ENCODE data around the gene WSB1.
"Not testable (repeated sequence)": the region's sequence is repeated elsewhere in the genome, so short reads cannot be mapped to it uniquely, and the experiment has no call there.

Gene WSB1, protein sequence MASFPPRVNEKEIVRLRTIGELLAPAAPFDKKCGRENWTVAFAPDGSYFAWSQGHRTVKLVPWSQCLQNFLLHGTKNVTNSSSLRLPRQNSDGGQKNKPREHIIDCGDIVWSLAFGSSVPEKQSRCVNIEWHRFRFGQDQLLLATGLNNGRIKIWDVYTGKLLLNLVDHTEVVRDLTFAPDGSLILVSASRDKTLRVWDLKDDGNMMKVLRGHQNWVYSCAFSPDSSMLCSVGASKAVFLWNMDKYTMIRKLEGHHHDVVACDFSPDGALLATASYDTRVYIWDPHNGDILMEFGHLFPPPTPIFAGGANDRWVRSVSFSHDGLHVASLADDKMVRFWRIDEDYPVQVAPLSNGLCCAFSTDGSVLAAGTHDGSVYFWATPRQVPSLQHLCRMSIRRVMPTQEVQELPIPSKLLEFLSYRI

DNA sequence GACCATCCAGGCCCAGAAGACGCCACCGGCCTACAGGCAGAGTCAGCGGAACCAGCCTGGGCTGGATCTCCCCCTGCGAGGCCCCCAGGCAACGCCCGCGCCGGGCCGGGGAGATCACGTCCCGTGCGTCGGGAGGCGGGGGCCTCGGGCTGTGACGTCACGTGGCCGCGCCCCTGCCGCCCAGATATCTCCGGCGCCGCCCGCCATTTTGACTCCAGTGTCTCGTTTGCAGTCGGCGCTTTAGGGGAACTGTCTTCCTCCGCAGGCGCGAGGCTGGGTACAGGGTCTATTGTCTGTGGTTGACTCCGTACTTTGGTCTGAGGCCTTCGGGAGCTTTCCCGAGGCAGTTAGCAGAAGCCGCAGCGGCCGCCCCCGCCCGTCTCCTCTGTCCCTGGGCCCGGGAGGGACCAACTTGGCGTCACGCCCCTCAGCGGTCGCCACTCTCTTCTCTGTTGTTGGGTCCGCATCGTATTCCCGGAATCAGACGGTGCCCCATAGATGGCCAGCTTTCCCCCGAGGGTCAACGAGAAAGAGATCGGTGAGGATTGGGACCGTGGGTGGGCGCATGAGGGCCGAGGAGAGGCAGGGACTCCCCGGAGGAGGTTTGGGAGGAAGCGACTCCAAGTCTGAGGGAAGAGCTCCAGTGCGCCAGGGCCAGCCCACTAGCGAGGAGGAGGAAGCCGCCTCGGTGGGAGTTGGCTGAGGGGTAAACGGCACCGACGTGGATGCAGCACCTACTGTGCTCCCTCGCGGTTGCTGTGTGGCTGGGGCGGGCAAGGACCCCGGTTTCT is at the start of gene WSB1:
Gene WSB1 (plus strand): TSS at position 217 of the 791 bp plus-strand sequence. CDS start 282 bp downstream, at position 499.
- FAIRE-seq: no peak

DNA sequence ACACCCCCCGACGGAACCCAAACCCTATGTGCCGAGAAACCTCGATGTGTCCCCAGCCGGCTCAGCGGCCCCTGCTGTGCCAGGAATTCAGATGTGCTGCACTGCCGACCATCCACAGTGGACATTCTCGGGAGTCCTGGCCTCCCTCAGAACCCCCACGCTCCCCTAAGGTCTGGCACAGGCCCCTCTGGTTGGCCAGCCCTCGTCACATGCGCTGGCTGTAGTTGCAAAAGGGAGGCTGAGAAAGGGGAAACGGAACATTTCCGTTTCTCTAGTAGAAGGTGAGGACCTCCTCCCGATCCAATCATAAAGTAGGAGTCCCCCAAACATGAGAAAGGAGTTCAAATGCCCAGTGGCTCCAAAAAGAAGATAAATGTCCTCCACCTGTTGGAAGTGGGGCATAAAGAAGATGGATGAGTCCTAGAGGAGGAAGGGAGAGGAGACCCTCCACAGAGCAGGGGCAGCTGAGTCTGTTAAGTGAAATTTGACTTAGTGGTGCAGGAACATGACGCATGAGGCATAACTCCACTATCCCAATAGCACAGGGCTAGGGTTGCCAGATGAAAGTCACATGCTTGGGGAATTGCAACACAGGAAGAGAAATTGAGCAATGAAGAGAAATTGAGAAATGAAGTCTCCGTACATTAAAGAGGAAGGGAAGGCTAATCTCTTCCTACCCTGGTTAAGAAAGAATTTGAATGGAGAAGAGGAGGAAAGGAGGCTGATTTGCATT is 49.3 kb upstream of the WSB1 start:
- FAIRE-seq: no peak

DNA sequence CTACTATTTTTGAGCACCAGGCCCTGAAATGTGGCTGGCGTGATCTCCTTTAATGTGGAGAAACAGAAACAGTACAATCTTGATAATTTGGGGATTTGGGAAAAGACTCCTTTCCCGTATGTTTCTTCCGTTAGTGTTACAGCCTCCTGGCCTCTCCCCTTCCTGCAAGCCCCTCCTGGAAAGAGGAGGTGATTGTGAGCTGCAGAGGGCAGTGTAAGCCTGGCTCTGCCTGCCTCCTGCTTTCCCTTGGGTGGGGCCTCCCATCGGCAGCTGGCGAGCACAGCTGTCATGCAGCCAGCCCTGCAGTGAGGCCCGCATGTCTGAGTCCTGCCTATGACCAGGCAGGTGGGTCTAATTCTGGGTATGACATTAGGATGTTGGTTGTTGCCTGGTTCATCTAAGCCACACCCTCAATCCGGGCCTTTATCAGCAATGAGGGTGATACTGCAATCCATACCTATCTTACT is 48.7 kb upstream of the WSB1 start:
- no peak for FAIRE-seq

DNA sequence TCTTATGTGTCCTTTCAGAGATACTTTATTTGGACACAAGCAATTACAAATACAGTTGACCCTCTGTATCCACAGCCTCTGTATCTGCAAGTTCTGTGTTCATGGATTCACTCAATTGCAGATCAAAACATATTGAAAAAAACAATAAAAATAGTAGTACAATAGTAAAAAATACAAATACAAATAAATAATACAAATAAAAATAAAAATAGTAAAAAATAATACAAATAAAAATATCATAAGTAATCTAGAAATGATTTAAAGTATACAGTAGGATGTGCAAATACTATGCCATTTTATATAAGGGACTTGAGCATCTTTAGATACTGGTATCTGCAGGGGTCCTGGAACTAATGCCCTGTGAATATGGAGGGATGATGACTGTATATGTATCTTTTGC is 47.4 kb upstream of the WSB1 start:
- peak; percentile 43 for FAIRE-seq

DNA sequence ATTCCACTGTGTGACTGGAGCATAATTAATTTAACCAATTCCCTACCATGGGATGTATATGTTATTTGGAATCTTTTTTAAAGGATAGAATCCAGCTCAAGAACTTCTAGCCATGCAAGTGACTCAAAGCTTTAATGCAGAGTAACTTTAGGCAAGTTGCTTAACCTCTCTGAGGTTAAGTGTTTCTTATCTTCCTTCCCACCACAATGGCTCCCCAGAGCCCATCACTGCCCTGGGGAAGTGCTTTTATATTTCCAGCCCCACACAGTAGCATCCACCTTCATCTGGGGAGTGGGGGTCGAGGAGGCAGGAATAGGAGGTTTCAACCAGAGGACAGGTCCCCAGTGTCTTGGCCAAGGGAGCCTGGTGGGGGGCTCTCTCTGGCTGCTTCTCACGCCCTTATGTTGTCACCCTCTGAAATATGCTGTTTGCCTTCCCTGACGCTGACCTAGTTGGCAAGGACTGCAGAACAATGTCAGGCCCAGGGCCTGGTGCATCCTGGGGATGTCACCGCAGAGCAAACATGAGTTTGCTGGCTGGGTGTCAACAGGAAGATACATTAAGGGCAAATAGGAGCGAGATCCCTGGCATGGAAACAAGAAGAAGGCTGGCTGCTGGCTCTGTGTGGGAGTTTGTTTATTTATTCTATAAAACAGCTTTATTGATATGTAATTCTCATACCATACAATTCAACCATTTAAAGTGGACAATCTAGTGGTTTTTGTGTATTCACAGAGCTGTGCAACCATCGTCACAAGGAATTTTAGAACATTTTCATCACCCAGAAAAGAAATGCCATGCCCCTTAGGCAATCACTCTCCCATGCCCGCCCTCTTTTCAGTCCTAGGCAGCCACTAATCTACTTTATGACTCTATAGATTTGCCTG is 46.6 kb upstream of the WSB1 start:
- FAIRE-seq: no peak

DNA sequence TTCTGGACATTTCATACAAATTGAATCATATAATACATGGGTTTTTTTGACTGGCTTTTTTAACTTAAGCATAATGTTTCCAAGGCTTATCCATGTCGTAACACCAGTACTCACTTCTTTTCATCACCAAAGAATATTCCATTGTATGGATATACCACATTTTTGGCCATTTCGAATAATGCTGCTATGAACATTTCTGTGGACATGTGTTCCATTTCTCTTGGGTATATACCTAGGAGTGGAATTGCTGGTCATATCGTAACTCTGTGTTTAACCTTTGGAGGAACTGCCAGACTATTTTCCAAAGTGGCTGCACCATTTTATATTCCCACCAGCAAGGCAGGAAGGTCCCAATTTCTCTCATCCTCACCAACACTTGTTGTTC is 46.0 kb upstream of the WSB1 start:
- FAIRE-seq: no peak

DNA sequence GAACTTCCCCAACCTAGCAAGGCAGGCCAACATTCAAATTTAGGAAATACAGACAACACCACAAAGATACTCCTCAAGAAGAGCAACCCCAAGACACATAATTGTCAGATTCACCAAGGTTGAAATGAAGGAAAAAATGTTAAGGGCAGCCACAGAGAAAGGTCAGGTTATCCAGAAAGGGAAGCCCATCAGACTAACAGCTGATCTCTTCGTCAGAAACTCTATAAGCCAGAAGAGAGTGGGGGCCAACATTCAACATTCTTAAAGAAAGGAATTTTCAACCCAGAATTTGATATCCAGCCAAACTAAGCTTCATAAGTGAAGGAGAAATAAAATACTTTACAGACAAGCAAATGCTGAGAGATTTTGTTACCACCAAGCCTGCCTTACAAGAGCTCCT is 43.1 kb upstream of the WSB1 start:
- FAIRE-seq: not testable (repeated sequence)

DNA sequence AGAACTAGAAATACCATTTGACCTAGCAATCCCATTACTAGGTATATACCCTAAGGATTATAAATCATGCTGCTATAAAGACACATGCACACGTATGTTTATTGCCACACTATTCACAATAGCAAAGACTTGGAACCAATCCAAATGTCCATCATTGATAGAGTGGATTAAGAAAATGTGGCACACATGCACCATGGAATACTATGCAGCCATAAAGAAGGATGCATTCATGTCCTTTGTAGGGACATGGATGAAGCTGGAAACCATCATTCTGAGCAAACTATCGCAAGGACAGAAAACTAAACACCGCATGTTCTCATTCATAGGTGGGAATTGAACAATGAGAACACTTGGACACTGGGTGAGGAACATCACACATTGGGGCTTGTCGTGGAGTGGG is 39.1 kb upstream of the WSB1 start:
- FAIRE-seq: not testable (repeated sequence)

DNA sequence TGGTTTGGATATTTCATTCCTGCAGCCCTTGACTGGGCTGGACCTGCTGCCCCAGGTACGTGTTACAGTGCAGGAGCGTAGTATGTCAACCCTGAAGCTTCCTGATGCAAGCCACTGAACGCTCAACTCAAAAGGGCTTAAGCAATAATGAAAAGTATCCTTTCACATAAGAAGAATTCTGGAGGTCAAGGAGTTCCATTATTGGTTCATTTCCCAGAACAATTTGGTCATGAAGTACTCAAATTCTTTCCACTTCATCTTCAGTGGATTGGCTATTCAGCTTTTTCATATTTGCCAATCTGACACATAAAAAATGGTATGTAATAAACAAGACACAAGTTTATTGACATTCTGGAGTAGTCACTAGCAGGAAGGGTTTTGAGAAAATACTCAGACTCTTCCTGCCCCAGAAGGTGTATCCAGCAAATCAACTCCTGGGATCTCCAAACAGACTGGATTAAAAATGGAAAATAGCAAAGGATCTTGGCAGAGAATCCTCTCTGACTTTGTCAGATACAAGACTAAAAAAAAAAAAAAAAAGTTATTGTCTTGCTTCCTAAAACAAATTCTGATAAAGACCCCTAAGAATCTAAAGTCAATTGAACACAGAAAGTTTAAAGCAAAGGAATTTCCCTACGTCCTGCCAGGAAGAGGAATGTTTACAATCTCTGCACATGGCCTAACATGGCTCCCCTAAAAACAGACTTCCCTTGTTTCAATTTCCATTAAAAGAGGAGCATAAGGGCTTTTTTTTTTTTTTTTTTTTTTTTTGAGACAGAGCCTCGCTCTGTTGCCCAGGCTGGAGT is 37.5 kb upstream of the WSB1 start:
- no peak for FAIRE-seq

DNA sequence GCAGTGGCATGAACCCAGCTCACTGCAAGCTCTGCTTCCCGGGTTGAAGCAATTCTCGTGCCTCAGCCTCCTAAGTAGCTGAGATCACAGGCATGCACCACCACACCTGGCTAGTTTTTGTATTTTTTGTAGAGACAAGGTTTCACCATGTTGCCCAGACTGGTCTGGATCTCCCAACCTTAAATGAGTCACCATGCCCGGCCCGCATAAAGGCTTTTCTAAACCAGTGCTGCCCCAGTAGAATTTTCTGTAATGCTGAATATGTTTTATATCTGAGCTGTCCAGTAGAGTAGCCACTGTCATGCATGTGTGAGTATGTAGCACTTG is 36.9 kb upstream of the WSB1 start:
- FAIRE-seq: no peak

DNA sequence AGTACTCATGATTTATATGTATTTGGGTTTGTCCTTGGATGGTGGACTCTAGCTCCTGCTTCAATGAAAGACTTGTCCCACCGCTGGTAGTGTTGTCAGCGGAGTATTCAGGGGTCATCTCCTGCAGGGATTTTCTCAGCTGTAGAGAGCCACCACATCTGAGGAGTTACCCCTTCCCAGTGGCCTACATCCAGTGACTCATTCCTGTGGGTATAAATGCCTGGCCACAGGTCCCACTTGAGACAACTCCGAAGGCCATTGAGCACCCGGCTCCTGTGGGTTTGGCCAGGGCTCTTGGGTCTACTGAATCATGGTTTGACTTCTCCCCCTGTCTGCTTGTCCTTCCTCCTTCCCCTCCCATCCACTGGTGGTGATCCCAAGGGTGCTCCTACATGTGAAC is 34.6 kb upstream of the WSB1 start:
- no peak for FAIRE-seq

DNA sequence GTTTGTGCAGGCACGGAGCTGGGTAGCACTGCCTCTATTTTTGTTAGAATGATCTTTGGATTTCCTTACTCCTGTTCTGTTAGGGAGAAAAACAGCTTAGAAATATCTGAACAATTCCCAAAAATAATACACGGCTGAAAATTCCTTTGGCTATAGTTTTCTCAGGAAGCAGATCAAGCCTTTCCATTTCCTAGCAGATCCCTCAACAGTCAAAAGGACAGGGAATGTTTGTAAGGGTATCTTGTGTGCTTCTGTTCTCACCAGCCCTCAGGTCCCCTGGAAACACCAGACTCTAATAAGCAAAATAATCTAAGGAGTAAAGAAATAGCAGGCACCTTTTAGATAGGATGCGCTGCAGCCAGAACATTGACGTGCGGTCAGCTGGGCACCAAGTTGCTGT is 30.5 kb upstream of the WSB1 start:
- FAIRE-seq: no peak

DNA sequence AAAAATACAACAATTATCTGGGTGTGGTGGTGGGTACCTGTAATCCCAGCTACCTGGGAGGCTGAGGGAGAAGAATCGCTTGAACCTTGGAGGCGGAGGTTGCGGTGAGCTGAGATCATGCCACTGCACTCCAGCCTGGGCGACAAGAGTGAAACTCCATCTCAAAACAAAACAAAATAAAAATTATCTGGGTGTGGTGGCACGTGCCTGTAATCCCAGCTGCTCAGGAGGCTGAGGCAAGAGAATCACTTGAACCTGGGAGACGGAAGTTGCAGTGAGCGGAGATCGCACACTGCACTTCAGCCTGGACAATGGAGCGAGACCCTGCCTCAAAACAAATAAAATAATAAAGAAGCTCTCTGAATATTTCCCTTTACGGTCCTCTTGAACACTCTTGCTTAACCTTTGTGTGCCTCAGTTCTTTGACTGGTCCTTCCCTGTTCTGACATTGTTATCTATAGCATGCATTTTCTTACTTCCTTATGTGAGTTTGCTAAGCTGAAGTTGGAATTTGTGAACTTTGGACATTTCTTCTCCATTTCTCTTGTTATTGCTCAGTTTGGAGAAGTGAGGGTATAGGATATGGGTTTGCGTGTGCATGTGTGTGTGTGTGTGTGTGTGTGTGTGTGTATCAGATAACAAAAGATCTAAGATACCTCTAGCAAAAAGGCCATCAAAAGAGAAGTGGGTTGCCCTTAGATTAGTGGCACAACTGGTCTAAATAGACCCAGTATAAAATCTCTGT is 29.7 kb upstream of the WSB1 start:
- FAIRE-seq: no peak

DNA sequence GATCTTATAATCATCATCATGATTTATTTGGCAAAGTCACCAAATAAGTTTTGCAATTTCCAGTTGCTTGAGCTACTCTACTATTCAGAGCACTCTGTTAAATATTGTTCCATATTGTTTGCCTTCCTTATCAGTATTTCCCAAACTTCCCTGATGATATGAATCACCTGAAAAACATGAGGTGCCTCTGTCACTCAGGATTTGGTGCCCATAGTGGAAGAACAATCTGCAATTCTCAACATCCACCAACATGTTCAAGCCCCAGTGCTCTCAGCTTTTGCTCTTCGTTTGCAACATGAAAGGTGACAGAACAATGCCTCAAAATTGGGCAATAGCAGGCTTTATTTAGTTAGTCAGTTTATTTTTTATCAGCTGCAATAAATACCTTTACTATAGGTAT is 28.6 kb upstream of the WSB1 start:
- FAIRE-seq: no peak

DNA sequence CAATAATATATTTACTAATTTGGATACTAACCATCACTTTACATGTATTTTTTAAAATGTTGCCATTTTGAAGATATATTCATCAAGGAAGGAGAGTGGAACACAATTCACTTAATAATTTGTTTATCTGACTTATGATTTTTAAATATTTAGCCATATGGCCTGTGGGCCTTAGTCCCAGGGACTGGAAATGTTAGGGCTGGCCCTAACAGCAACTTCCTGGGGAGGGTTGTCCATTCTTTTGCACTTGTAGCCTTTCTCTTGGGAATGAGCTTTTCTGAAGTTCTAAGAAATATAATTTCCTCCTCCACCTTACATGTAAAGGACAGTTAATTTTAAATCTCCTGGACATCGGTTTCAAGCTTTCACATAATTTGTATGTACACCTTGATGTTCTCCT is 27.7 kb upstream of the WSB1 start:
- no peak for FAIRE-seq

DNA sequence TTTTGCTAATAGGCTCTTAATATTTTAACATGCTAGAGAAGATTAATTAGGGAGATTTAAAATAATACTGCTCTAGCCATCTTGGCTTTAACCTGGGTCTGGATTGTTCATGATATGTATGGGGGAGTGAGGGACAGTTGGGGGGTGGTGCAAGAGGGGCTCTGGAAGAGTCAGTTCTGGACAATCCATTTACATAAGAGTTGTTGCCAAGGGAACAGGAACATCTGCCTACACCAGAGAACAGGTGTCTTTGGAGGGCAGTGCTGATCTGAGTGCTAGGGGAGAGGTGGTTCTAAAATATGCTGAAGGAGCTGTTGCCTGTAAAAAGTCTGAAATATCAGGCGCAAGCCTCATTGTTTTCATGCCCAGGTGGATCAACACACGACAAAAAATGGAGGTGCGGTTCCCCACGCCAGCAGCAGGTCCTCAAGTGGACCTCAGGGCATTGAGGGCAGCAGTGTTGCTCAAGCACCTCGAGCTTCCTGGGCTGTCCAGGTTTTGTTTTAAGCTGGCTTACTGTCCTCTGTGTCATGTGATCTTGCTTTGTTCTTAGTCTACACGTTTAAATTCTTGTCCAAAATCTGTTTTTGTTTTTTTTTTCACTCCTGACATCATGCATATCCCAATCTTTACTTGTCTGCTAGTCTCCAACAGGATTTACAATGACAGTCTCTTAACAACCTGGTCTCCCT is 25.4 kb upstream of the WSB1 start:
- no peak for FAIRE-seq

DNA sequence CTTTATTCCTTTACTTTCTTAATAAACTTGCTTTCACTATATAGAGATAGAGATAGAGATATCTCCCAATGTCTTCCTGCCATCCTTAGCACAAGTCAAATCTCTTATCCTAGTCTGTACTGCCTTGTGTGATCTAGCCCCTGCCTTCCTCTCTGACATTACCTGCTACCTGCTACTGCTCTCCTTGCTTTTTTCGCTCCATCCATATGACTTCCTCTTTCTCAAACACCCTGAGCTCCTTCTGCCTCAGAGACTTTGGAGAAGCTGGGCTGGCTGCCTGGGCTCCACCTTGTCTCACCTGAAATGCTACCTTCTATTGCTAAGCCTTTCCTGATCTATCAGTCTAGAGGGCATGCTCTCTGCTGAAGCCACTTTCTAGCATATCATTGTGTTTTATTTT is 24.7 kb upstream of the WSB1 start:
- no peak for FAIRE-seq

DNA sequence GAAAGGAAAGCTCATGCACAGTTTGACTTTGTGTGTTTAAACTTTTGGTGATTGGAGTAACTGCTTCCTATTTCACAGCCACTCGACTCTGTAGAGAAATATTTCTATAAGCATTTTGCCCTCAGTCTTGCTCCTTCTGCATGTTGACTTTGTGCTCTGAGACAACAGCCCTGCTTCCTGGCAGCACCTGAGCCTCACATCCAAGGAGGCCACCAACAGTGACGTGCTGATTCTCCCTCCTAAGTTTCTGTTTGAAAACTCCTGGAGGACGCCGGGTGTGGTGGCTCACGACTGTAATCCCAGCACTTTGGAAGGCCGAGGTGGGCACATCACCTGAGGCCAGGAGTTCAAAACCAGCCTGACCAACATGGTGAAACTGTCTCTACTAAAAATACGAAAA is 23.9 kb upstream of the WSB1 start:
- no peak for FAIRE-seq

DNA sequence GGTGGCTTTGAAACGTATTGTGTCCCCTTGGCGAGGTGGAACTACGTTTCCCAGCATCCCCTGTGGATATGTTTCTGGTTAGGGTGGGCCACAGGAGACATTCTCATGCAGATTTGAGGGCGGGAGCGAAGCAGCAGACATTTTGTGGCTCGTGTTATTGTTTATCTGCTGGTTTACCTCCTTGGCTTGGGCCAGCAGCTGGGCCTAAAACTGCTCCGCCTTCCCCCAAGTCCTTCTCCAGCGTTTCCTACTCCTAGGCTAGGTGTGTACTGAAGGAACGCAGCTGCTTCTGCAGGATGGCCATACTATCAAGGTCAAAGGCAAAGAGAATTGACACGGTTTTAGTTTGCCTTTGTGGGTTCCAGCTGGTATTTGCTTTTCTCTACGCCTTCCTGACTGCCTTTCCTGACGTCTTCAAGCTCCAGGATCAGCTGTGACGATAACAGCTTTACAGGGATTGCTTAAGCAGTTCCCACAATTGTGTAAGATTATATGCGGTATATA is 17.2 kb upstream of the WSB1 start:
- no peak for FAIRE-seq

DNA sequence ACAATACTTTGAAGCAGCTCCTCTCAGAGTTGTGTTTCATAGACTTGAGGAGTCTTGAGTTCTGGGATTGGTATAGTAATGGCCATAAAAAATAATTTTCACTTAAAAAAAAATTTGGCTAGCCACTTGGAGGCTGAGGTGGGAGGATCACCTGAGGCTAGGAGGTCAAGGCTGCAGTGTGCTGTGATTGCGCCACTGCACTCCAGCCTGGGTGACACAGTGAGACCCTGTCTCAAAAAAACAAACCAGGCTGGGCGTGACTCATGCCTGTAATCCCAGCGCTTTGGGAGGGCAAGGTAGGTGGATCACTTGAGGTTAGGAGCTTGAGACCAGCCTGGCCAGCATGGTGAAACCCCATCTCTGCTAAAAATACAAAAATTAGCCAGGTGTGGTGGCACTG is 14.8 kb upstream of the WSB1 start:
- FAIRE-seq: not testable (repeated sequence)
